SU-DHL-6 (cell line): ENCODE measurements around the gene HSD17B14.

Experiments
- CTCF ChIP-seq: fragments of 200-600 bp; sonication (generic); IDR thresholded peaks from one replicate; pipeline ENCODE4 v1.5.1; 2017; ENCODE audit warnings: antibody characterized with exemption, mild to moderate bottlenecking, low read length, moderate library complexity; ENCODE audit not compliant: insufficient read depth, poor library complexity, severe bottlenecking
- EZH2phosphoT487 ChIP-seq: fragments of 200-600 bp; sonication (generic), shearing (Covaris generic); conservative IDR thresholded peaks from 2 replicates; pipeline ENCODE4 v1.6.1; 2018; ENCODE audit warnings: mild to moderate bottlenecking, antibody characterized with exemption, low read length, moderate library complexity, mixed read lengths

- TF ChIP-seq CTCF (no peak), EZH2phosphoT487 (no peak)
Measured at GRCh38 chr19:48810151-48810550, 26.1 kb downstream of the HSD17B14 start.
